DOHH2 (cell line): ENCODE measurements around the gene CAMTA1.
A peak's percentile ranks its signal among the peaks of the same experiment; 100 is the strongest.
"Not testable (repeated sequence)": the region's sequence is repeated elsewhere in the genome, so short reads cannot be mapped to it uniquely, and the experiment has no call there.

Experiments used
- H3F3A ChIP-seq: fragments of 200-600 bp; sonication (generic), shearing (Covaris generic); 2 replicates; pipeline ENCODE4 v1.6.0; 2016; ENCODE audit warnings: antibody characterized with exemption, mild to moderate bottlenecking; ENCODE audit not compliant: control insufficient read depth, insufficient read depth
- H3K27ac ChIP-seq: fragments of 200-600 bp; sonication (generic); 2 replicates; pipeline ENCODE4 v1.5.1; 2014; ENCODE audit warnings: low read depth, mild to moderate bottlenecking, low read length, moderate library complexity
- H3K27me3 ChIP-seq: fragments of 200-600 bp; sonication (generic); 2 replicates; pipeline ENCODE4 v1.6.1; 2014; ENCODE audit warnings: mild to moderate bottlenecking, low read length, mixed read lengths; ENCODE audit not compliant: control insufficient read depth
- H3K36me3 ChIP-seq: fragments of 200-600 bp; sonication (generic); 2 replicates; pipeline ENCODE4 v1.6.1; 2014; ENCODE audit warnings: mild to moderate bottlenecking, low read length, moderate library complexity, mixed read lengths; ENCODE audit not compliant: control insufficient read depth
- H3K4me1 ChIP-seq: fragments of 200-600 bp; sonication (generic); 2 replicates; pipeline ENCODE4 v1.6.1; 2014; ENCODE audit warnings: mild to moderate bottlenecking, low read length, mixed read lengths; ENCODE audit not compliant: control insufficient read depth
- H3K4me2 ChIP-seq: fragments of 200-600 bp; sonication (generic); 2 replicates; pipeline ENCODE4 v1.6.0; 2014; ENCODE audit warnings: mild to moderate bottlenecking, low read length, moderate library complexity
- H3K4me3 ChIP-seq: fragments of 200-600 bp; sonication (generic); 2 replicates; pipeline ENCODE4 v1.5.1; 2014; ENCODE audit warnings: mild to moderate bottlenecking, low read length, mixed read lengths
- H3K79me2 ChIP-seq: fragments of 200-600 bp; sonication (generic); 2 replicates; pipeline ENCODE4 v1.6.1; 2014; ENCODE audit warnings: mild to moderate bottlenecking, low read length, mixed read lengths; ENCODE audit not compliant: control insufficient read depth
- H3K9me2 ChIP-seq: fragments of 200-600 bp; sonication (generic); replicated peaks from 2 replicates; pipeline ENCODE4 v1.6.1; 2014; ENCODE audit warnings: mild to moderate bottlenecking, low read length, mixed read lengths; ENCODE audit not compliant: control insufficient read depth
- H3K9me3 ChIP-seq: fragments of 200-600 bp; sonication (generic); 2 replicates; pipeline ENCODE4 v1.6.1; 2014; ENCODE audit warnings: antibody characterized with exemption, low read length, mixed read lengths; ENCODE audit not compliant: control insufficient read depth, insufficient read depth
- H4K20me1 ChIP-seq: fragments of 200-600 bp; sonication (generic); 2 replicates; pipeline ENCODE4 v1.6.0; 2014; ENCODE audit warnings: low read depth, mild to moderate bottlenecking, antibody characterized with exemption, low read length, moderate library complexity; ENCODE audit not compliant: control insufficient read depth, insufficient read depth
- EZH2phosphoT487 ChIP-seq: fragments of 200-600 bp; sonication (generic); IDR thresholded peaks from 2 replicates; pipeline ENCODE4 v1.6.1; 2017; ENCODE audit warnings: borderline replicate concordance, mild to moderate bottlenecking, antibody characterized with exemption, low read length, moderate library complexity, mixed read lengths
- TF ChIP-seq, protein P1 (sequence below): fragments of 200-600 bp; sonication (generic); IDR thresholded peaks from one replicate; pipeline ENCODE4 v1.5.1; 2014; ENCODE audit warnings: antibody characterized with exemption, mild to moderate bottlenecking, low read depth, low read length; ENCODE audit not compliant: poor library complexity, severe bottlenecking

CAMTA1 gene, protein sequence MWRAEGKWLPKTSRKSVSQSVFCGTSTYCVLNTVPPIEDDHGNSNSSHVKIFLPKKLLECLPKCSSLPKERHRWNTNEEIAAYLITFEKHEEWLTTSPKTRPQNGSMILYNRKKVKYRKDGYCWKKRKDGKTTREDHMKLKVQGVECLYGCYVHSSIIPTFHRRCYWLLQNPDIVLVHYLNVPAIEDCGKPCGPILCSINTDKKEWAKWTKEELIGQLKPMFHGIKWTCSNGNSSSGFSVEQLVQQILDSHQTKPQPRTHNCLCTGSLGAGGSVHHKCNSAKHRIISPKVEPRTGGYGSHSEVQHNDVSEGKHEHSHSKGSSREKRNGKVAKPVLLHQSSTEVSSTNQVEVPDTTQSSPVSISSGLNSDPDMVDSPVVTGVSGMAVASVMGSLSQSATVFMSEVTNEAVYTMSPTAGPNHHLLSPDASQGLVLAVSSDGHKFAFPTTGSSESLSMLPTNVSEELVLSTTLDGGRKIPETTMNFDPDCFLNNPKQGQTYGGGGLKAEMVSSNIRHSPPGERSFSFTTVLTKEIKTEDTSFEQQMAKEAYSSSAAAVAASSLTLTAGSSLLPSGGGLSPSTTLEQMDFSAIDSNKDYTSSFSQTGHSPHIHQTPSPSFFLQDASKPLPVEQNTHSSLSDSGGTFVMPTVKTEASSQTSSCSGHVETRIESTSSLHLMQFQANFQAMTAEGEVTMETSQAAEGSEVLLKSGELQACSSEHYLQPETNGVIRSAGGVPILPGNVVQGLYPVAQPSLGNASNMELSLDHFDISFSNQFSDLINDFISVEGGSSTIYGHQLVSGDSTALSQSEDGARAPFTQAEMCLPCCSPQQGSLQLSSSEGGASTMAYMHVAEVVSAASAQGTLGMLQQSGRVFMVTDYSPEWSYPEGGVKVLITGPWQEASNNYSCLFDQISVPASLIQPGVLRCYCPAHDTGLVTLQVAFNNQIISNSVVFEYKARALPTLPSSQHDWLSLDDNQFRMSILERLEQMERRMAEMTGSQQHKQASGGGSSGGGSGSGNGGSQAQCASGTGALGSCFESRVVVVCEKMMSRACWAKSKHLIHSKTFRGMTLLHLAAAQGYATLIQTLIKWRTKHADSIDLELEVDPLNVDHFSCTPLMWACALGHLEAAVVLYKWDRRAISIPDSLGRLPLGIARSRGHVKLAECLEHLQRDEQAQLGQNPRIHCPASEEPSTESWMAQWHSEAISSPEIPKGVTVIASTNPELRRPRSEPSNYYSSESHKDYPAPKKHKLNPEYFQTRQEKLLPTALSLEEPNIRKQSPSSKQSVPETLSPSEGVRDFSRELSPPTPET (N-terminal part only)

DNA sequence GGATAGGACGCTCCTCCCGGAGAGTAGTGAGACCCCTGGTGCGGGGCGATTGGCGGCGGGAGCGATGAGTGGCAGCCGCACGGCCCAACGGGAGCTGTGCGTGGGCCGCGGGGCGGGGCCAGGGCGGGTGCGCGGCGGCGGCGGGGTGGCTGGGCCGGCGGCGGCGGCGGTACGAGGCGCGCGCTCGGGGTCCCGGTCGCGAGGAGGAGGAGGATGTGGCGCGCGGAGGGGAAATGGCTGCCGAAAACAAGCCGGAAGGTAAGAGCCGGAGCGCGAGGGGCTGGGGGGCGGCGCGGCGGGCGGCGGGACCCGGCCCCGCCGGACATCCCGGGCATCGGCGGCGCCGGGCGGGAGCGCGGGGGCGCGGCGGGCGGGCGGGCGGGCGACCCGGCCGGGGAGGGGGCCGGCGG, at the start of gene CAMTA1:
Gene CAMTA1, plus strand, starts transcription at position 137 of the 410 bp plus-strand sequence. Its CDS starts 77 bp downstream, at position 214.
- Histone ChIP-seq H3K79me2 (peaks cover 64% of the 10 kb centered on the region), H3K4me2 (peak within 1 kb of the TSS; percentile 79), H3K4me3 (peak within 1 kb of the TSS; percentile 95), H3K9me2 (no peaks in the 10 kb centered on the region), H3K9me3 (no peaks in the 10 kb centered on the region), H3F3A (no peaks in the 10 kb centered on the region), H3K27me3 (no peaks in the 10 kb centered on the region), H3K4me1 (peaks cover 39% of the 10 kb centered on the region), H3K27ac (peak within 1 kb of the TSS; percentile 77), H4K20me1 (peaks cover 26% of the 10 kb centered on the region), H3K36me3 (peaks cover 11% of the 10 kb centered on the region)
- no peak for TF ChIP-seq EZH2phosphoT487
- TF ChIP-seq, protein P1, sequence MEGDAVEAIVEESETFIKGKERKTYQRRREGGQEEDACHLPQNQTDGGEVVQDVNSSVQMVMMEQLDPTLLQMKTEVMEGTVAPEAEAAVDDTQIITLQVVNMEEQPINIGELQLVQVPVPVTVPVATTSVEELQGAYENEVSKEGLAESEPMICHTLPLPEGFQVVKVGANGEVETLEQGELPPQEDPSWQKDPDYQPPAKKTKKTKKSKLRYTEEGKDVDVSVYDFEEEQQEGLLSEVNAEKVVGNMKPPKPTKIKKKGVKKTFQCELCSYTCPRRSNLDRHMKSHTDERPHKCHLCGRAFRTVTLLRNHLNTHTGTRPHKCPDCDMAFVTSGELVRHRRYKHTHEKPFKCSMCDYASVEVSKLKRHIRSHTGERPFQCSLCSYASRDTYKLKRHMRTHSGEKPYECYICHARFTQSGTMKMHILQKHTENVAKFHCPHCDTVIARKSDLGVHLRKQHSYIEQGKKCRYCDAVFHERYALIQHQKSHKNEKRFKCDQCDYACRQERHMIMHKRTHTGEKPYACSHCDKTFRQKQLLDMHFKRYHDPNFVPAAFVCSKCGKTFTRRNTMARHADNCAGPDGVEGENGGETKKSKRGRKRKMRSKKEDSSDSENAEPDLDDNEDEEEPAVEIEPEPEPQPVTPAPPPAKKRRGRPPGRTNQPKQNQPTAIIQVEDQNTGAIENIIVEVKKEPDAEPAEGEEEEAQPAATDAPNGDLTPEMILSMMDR: no peak

DNA sequence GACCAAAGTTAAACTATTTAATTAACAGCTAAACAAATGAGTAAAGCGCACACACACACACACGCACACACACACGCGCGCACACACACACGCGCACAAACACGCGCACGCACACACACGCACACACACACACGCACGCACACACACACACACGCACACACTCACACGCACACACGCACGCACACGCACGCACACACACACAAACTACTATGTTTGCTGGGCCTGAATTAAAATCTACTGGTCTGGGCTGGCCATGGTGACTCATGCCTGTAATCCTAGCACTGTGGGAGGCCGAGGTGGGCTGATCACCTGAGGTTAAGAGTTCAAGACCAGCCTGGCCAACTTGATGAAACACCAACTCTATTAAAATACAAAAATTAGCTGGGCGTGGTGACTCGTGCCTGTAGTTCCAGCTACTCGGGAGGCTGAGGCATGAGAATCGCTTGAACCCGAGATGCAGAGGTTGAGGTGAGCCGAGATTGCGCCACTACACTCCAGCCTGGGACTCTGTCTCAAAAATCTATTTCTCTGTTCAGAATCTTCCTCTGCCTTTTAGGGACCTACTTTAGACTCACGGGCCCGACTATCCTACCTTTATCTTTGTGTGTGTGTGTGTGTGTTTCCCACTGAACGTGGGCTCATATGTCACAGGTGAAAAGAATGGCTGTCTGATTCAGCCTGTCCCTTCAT, 46.1 kb upstream of the CAMTA1 start:
- no peak overlapping the region for H3K4me3 ChIP-seq
- H3K4me2 ChIP-seq: no peak overlapping the region
- H3K4me1 ChIP-seq: no peaks in the 10 kb centered on the region
- H4K20me1 ChIP-seq: no peaks in the 10 kb centered on the region
- no peak overlapping the region for H3K27ac ChIP-seq
- no peaks in the 10 kb centered on the region for H3K9me3 ChIP-seq
- H3K36me3 ChIP-seq: no peaks in the 10 kb centered on the region
- H3F3A ChIP-seq: no peaks in the 10 kb centered on the region
- H3K27me3 ChIP-seq: no peaks in the 10 kb centered on the region
- TF ChIP-seq EZH2phosphoT487: no peak
- TF ChIP-seq, protein P1: no peak
- no peaks in the 10 kb centered on the region for H3K79me2 ChIP-seq
- no peaks in the 10 kb centered on the region for H3K9me2 ChIP-seq

DNA sequence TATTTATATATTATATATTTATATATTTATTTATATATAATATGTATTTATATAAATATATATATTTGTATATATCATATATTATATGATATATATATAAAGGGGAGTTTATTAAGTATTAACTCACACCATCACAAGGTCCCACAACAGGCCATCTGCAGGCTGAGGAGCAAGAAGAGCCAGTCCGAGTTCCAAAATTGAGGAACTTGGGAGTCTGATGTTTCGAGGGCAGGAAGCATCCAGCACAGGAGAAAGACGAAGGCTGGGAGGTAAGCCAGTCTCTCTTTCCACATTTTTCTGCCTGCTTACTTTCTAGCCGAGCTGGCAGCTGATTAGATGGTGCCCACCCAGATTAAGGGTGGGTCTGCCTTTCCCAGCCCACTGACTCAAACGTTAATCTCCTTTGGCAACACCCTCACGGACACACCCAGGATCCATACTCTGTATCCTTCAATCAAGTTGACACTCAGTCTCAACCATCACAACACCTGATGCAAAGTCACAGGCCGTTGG, 42.5 kb upstream of the CAMTA1 start:
- H3K36me3 ChIP-seq, H3K79me2 ChIP-seq, H3K9me2 ChIP-seq, H3K27me3 ChIP-seq, H3F3A ChIP-seq, H3K4me1 ChIP-seq, H3K4me2 ChIP-seq, H4K20me1 ChIP-seq, H3K4me3 ChIP-seq, H3K27ac ChIP-seq, H3K9me3 ChIP-seq: not testable (repeated sequence)
